Measurements from ENCODE around the gene NNT.
A peak's percentile ranks its signal among the peaks of the same experiment; 100 is the strongest.
"Not testable (repeated sequence)": the region's sequence is repeated elsewhere in the genome, so short reads cannot be mapped to it uniquely, and the experiment has no call there.

The NNT gene

GRCh38 chr5:43598927-43599326, 4.1 kb upstream of the NNT start:
- H3K27me3 ChIP-seq (replicated peaks in 2 of 5; ENCODE audit: control insufficient read depth in 4 of 5, insufficient read depth in 5 of 5, low read length in 4 of 5); H3K9me3 ChIP-seq (ENCODE audit: control extremely low read depth in 1 of 5, control insufficient read depth in 4 of 5, insufficient read depth in 2 of 5, low read depth in 1 of 5, low read length in 4 of 5); H3K4me3 ChIP-seq (ENCODE audit: control insufficient read depth in 1 of 7, extremely low read depth in 1 of 7, insufficient read depth in 4 of 7, low read depth in 2 of 7, low read length in 6 of 7); H3K36me3 ChIP-seq (ENCODE audit: control insufficient read depth in 4 of 4, insufficient read depth in 4 of 4, low read length in 3 of 4); H3K27ac ChIP-seq (ENCODE audit: insufficient read depth in 1 of 2, low read depth in 1 of 2, low read length in 2 of 2, poor library complexity in 1 of 2, severe bottlenecking in 2 of 2); POLR2A ChIA-PET; DNase-seq: not testable (repeated sequence)
- CTCF ChIA-PET = interaction anchor here (1.2 kb wide), 1 partner anchor 209 kb away, joined by 4 read pairs; no protein-coding TSS in a partner anchor
- peaks cover 0 to 25% (median 14%) of the 10 kb centered on the region in 4 experiments for H3K4me1 ChIP-seq (ENCODE audit: control extremely low read depth in 1 of 4, control insufficient read depth in 4 of 4, insufficient read depth in 4 of 4, low read length in 3 of 4)
- no CpG with 5 or more reads among the region's 1 CpG for WGBS (ENCODE audit: insufficient coverage)

GRCh38 chr5:43601454-43602260, 1.3 kb upstream of the NNT start:
- H3K4me1 ChIP-seq (ENCODE audit: control extremely low read depth in 1 of 4, control insufficient read depth in 4 of 4, insufficient read depth in 4 of 4, low read length in 3 of 4) = peaks cover 0 to 35% (median 20%) of the 10 kb centered on the region in 4 experiments
- ChIA-PET CTCF (interaction anchor here (0.6 to 2.2 kb wide), 4 partner anchors 27 to 121 kb away, joined by 3 to 8 read pairs (median 6); no protein-coding TSS in a partner anchor), POLR2A (interaction anchor here (0.7 to 1.7 kb wide), 2 partner anchors 43 to 48 kb away, joined by 4 to 7 read pairs; no protein-coding TSS in a partner anchor)

GRCh38 chr5:43603344-43604217, 601 bp downstream of the NNT start:
- ChIA-PET POLR2A (interaction anchor here (1.0 to 1.7 kb wide), 5 partner anchors 16 to 89 kb away, joined by 3 to 7 read pairs (median 3); partner anchors contain the start of gene C5orf34), CTCF (interaction anchor here (0.5 to 2.2 kb wide), 9 partner anchors 12 to 74 kb away, joined by 3 to 8 read pairs (median 4); no protein-coding TSS in a partner anchor)
- DNase-seq = peak; percentile 82 to 96 (median 95)
- H3K9me3 ChIP-seq (ENCODE audit: control extremely low read depth in 1 of 5, control insufficient read depth in 4 of 5, insufficient read depth in 2 of 5, low read depth in 1 of 5, low read length in 4 of 5) = peaks cover 0 to 2% (median 0%) of the 10 kb centered on the region in 5 experiments
- peaks cover 0 to 35% (median 20%) of the 10 kb centered on the region in 4 experiments for H3K4me1 ChIP-seq (ENCODE audit: control extremely low read depth in 1 of 4, control insufficient read depth in 4 of 4, insufficient read depth in 4 of 4, low read length in 3 of 4)
- H3K27ac ChIP-seq (ENCODE audit: insufficient read depth in 1 of 2, low read depth in 1 of 2, low read length in 2 of 2, poor library complexity in 1 of 2, severe bottlenecking in 2 of 2) = peak overlapping the region; percentile 68 to 88
- WGBS (ENCODE audit: insufficient coverage) = under 1% methylated on average over 34 of the region's 49 CpGs
- peaks cover 5 to 19% (median 9%) of the 10 kb centered on the region in 4 experiments for H3K36me3 ChIP-seq (ENCODE audit: control insufficient read depth in 4 of 4, insufficient read depth in 4 of 4, low read length in 3 of 4)
- H3K27me3 ChIP-seq (replicated peaks in 2 of 5; ENCODE audit: control insufficient read depth in 4 of 5, insufficient read depth in 5 of 5, low read length in 4 of 5) = no peaks in the 10 kb centered on the region
- H3K4me3 ChIP-seq (ENCODE audit: control insufficient read depth in 1 of 7, extremely low read depth in 1 of 7, insufficient read depth in 4 of 7, low read depth in 2 of 7, low read length in 6 of 7) = peak overlapping the region; percentile 70 to 96 (median 92)

More at GRCh38 chr5:43601454-43602260, 1.3 kb upstream of the NNT start:
- peak overlapping the region in 6 of 7 experiments; percentile 74 to 96 (median 93) for H3K4me3 ChIP-seq (ENCODE audit: control insufficient read depth in 1 of 7, extremely low read depth in 1 of 7, insufficient read depth in 4 of 7, low read depth in 2 of 7, low read length in 6 of 7)
- DNase-seq = peak in 2 of 3 donors; percentile 31 to 47
- no peaks in the 10 kb centered on the region for H3K9me3 ChIP-seq (ENCODE audit: control extremely low read depth in 1 of 5, control insufficient read depth in 4 of 5, insufficient read depth in 2 of 5, low read depth in 1 of 5, low read length in 4 of 5)
- 62% methylated on average over 3 of the region's 8 CpGs for WGBS (ENCODE audit: insufficient coverage)
- peaks cover 3 to 16% (median 7%) of the 10 kb centered on the region in 4 experiments for H3K36me3 ChIP-seq (ENCODE audit: control insufficient read depth in 4 of 4, insufficient read depth in 4 of 4, low read length in 3 of 4)
- peak overlapping the region; percentile 68 to 88 for H3K27ac ChIP-seq (ENCODE audit: insufficient read depth in 1 of 2, low read depth in 1 of 2, low read length in 2 of 2, poor library complexity in 1 of 2, severe bottlenecking in 2 of 2)
- H3K27me3 ChIP-seq (replicated peaks in 2 of 5; ENCODE audit: control insufficient read depth in 4 of 5, insufficient read depth in 5 of 5, low read length in 4 of 5) = no peaks in the 10 kb centered on the region

GRCh38 chr5:43604699-43605098, 1.7 kb downstream of the NNT start:
- no peak for DNase-seq
- ChIA-PET CTCF (interaction anchor here (0.9 kb wide), 1 partner anchor 49 kb away, joined by 4 read pairs; no protein-coding TSS in a partner anchor), POLR2A (no interaction called here)
- 95% methylated on average over 3 of the region's 4 CpGs for WGBS (ENCODE audit: insufficient coverage)
- H3K4me3 ChIP-seq (ENCODE audit: control insufficient read depth in 1 of 7, extremely low read depth in 1 of 7, insufficient read depth in 4 of 7, low read depth in 2 of 7, low read length in 6 of 7) = peak overlapping the region in 2 of 7 experiments; percentile 5 to 74
- peaks cover 0 to 2% (median 0%) of the 10 kb centered on the region in 5 experiments for H3K9me3 ChIP-seq (ENCODE audit: control extremely low read depth in 1 of 5, control insufficient read depth in 4 of 5, insufficient read depth in 2 of 5, low read depth in 1 of 5, low read length in 4 of 5)
- no peaks in the 10 kb centered on the region for H3K27me3 ChIP-seq (replicated peaks in 2 of 5; ENCODE audit: control insufficient read depth in 4 of 5, insufficient read depth in 5 of 5, low read length in 4 of 5)
- H3K4me1 ChIP-seq (ENCODE audit: control extremely low read depth in 1 of 4, control insufficient read depth in 4 of 4, insufficient read depth in 4 of 4, low read length in 3 of 4) = peaks cover 0 to 33% (median 20%) of the 10 kb centered on the region in 4 experiments
- H3K27ac ChIP-seq (ENCODE audit: insufficient read depth in 1 of 2, low read depth in 1 of 2, low read length in 2 of 2, poor library complexity in 1 of 2, severe bottlenecking in 2 of 2) = peak overlapping the region in 1 of 2 experiments; percentile 88
- peaks cover 5 to 28% (median 14%) of the 10 kb centered on the region in 4 experiments for H3K36me3 ChIP-seq (ENCODE audit: control insufficient read depth in 4 of 4, insufficient read depth in 4 of 4, low read length in 3 of 4)

GRCh38 chr5:43606351-43606750, 3.4 kb downstream of the NNT start:
- Histone ChIP-seq H3K9me3 (ENCODE audit: control extremely low read depth in 1 of 5, control insufficient read depth in 4 of 5, insufficient read depth in 2 of 5, low read depth in 1 of 5, low read length in 4 of 5) (peaks cover 0 to 2% (median 0%) of the 10 kb centered on the region in 5 experiments), H3K4me3 (ENCODE audit: control insufficient read depth in 1 of 7, extremely low read depth in 1 of 7, insufficient read depth in 4 of 7, low read depth in 2 of 7, low read length in 6 of 7) (no peak overlapping the region), H3K36me3 (ENCODE audit: control insufficient read depth in 4 of 4, insufficient read depth in 4 of 4, low read length in 3 of 4) (peaks cover 8 to 41% (median 25%) of the 10 kb centered on the region in 4 experiments), H3K27ac (ENCODE audit: insufficient read depth in 1 of 2, low read depth in 1 of 2, low read length in 2 of 2, poor library complexity in 1 of 2, severe bottlenecking in 2 of 2) (no peak overlapping the region), H3K27me3 (replicated peaks in 2 of 5; ENCODE audit: control insufficient read depth in 4 of 5, insufficient read depth in 5 of 5, low read length in 4 of 5) (no peaks in the 10 kb centered on the region), H3K4me1 (ENCODE audit: control extremely low read depth in 1 of 4, control insufficient read depth in 4 of 4, insufficient read depth in 4 of 4, low read length in 3 of 4) (peaks cover 0 to 29% (median 18%) of the 10 kb centered on the region in 4 experiments)
- ChIA-PET CTCF (interaction anchor here (0.8 to 1.0 kb wide), 3 partner anchors 12 to 51 kb away, joined by 3 read pairs; no protein-coding TSS in a partner anchor), POLR2A (no interaction called here)
- 100% methylated on average over 1 of the region's 3 CpGs for WGBS (ENCODE audit: insufficient coverage)
- DNase-seq = no peak

- 100% methylated on average over 1 of the region's 1 CpG for WGBS (ENCODE audit: insufficient coverage)
- peaks cover 0 to 2% (median 0%) of the 10 kb centered on the region in 5 experiments for H3K9me3 ChIP-seq (ENCODE audit: control extremely low read depth in 1 of 5, control insufficient read depth in 4 of 5, insufficient read depth in 2 of 5, low read depth in 1 of 5, low read length in 4 of 5)
- CTCF ChIA-PET = interaction anchor here (1.6 kb wide), 1 partner anchor 23 kb away, joined by 5 read pairs; no protein-coding TSS in a partner anchor
- H3K4me1 ChIP-seq (ENCODE audit: control extremely low read depth in 1 of 4, control insufficient read depth in 4 of 4, insufficient read depth in 4 of 4, low read length in 3 of 4) = peaks cover 0 to 14% (median 8%) of the 10 kb centered on the region in 4 experiments
- H3K36me3 ChIP-seq (ENCODE audit: control insufficient read depth in 4 of 4, insufficient read depth in 4 of 4, low read length in 3 of 4) = peaks cover 15 to 59% (median 41%) of the 10 kb centered on the region in 4 experiments
- H3K27ac ChIP-seq (ENCODE audit: insufficient read depth in 1 of 2, low read depth in 1 of 2, low read length in 2 of 2, poor library complexity in 1 of 2, severe bottlenecking in 2 of 2) = no peak overlapping the region
- H3K4me3 ChIP-seq (ENCODE audit: control insufficient read depth in 1 of 7, extremely low read depth in 1 of 7, insufficient read depth in 4 of 7, low read depth in 2 of 7, low read length in 6 of 7) = no peak overlapping the region
- DNase-seq = no peak
- POLR2A ChIA-PET = no interaction called here
- H3K27me3 ChIP-seq (replicated peaks in 2 of 5; ENCODE audit: control insufficient read depth in 4 of 5, insufficient read depth in 5 of 5, low read length in 4 of 5) = no peaks in the 10 kb centered on the region
Measured at GRCh38 chr5:43608406-43608805, 5.4 kb downstream of the NNT start.

Data from common myeloid progenitor, CD34-positive (primary cell).